RWPE2 (cell line): ENCODE measurements around the gene SLC25A30.
A peak's percentile ranks its signal among the peaks of the same experiment; 100 is the strongest.

Experiments
- ATAC-seq: fragments of 200-7000 bp; cut with Tn5 transposase; 3 replicates; pipeline ENCODE4 v1.9.1; 2021; ENCODE audit warnings: low read depth
- DNase-seq: peaks from one replicate; pipeline ENCODE4 v3.0.0-alpha.2; 2020; ENCODE audit warnings: low spot score
- H3K27ac ChIP-seq: fragments of 450-650 bp; 2 replicates; pipeline ENCODE4 v1.5.1; 2017; ENCODE audit warnings: mild to moderate bottlenecking; ENCODE audit not compliant: poor library complexity, severe bottlenecking
- H3K27me3 ChIP-seq: fragments of 250-450 bp; sonication (Bioruptor Pico); 2 replicates; pipeline ENCODE4 v1.5.1; 2021; ENCODE audit warnings: mild to moderate bottlenecking, moderate library complexity; ENCODE audit not compliant: insufficient read depth, poor library complexity, severe bottlenecking
- H3K36me3 ChIP-seq: fragments of 250-450 bp; sonication (Bioruptor Pico); 2 replicates; pipeline ENCODE4 v1.5.1; 2020; ENCODE audit warnings: low read depth, mild to moderate bottlenecking, moderate library complexity
- H3K4me1 ChIP-seq: fragments of 250-450 bp; sonication (Bioruptor Pico); 2 replicates; pipeline ENCODE4 v1.5.1; 2021; ENCODE audit warnings: mild to moderate bottlenecking, moderate library complexity; ENCODE audit not compliant: insufficient read depth, poor library complexity, severe bottlenecking
- H3K4me3 ChIP-seq: fragments of 250-450 bp; sonication (Bioruptor Pico); 2 replicates; pipeline ENCODE4 v1.5.1; 2021; ENCODE audit warnings: mild to moderate bottlenecking, moderate library complexity; ENCODE audit not compliant: severe bottlenecking
- H3K9me3 ChIP-seq: fragments of 250-450 bp; sonication (Bioruptor Pico); 2 replicates; pipeline ENCODE4 v1.5.1; 2021; ENCODE audit warnings: mild to moderate bottlenecking, moderate library complexity; ENCODE audit not compliant: severe bottlenecking
- TF ChIP-seq, protein P1 (sequence below): fragments of 450-650 bp; IDR thresholded peaks from one replicate; pipeline ENCODE4 v1.5.1; 2017; ENCODE audit warnings: mild to moderate bottlenecking, moderate library complexity; ENCODE audit not compliant: poor library complexity, severe bottlenecking

SLC25A30 gene

DNA sequence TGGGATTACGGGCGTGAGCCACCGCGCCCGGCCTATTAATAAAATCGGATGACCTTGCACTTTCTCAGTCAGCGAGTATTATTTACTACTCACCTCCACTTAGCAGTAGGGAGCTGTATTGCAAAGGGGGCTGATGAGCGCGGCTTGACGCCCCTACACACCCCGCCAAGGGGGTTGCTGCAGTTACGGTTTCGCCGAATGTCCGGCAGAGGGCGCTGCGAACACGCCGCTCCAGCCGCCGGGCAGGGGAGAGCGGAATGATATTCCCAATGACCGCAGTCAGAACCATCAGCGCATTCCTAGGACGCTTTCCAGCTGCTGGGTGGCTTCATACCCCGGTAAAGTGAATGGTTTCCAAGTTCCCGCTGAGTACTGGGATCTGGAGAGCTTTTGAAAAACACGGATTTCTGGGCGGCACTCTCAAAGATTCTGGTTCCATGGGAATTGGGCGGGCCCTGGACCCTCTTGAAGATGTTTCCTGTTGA lies 47.2 kb downstream of the SLC25A30 start:
- ATAC-seq (0 out of 3 replicates have a peak, but pooled peaks have one; percentile 5), DNase-seq (no peak)
- no peak overlapping the region for H3K27ac ChIP-seq

DNA sequence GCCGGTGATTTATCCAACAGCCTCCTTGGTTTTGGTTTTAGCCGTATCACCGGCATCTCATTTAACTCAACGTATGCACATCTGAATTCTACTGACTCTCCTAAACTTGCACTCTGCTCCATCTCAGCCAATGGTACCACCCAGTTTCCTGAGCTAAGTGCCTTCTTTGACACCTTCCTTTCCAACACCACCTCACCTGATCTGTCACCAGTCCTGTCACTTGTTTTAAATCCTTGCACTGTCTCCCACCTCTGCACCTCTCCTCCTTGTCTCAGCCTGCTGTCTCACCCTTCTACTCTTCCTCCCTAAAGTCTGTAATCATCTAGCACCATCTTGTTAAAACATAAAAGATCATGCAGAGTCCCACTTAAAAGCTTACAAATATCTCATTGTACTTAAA lies 49.1 kb downstream of the SLC25A30 start:
- H3K4me3 ChIP-seq = no peak overlapping the region
- H3K27me3 ChIP-seq = no peaks in the 10 kb centered on the region
- TF ChIP-seq, protein P1, sequence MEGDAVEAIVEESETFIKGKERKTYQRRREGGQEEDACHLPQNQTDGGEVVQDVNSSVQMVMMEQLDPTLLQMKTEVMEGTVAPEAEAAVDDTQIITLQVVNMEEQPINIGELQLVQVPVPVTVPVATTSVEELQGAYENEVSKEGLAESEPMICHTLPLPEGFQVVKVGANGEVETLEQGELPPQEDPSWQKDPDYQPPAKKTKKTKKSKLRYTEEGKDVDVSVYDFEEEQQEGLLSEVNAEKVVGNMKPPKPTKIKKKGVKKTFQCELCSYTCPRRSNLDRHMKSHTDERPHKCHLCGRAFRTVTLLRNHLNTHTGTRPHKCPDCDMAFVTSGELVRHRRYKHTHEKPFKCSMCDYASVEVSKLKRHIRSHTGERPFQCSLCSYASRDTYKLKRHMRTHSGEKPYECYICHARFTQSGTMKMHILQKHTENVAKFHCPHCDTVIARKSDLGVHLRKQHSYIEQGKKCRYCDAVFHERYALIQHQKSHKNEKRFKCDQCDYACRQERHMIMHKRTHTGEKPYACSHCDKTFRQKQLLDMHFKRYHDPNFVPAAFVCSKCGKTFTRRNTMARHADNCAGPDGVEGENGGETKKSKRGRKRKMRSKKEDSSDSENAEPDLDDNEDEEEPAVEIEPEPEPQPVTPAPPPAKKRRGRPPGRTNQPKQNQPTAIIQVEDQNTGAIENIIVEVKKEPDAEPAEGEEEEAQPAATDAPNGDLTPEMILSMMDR = no peak
- peaks cover 37% of the 10 kb centered on the region for H3K4me1 ChIP-seq
- ATAC-seq (no peak), DNase-seq (no peak)
- H3K36me3 ChIP-seq = 0 out of 2 replicates have a peak, but pooled peaks cover 10% of the 10 kb centered on the region
- peak overlapping the region; percentile 91 for H3K27ac ChIP-seq
- H3K9me3 ChIP-seq = no peaks in the 10 kb centered on the region

More for the DNA sequence above, 47.2 kb downstream of the SLC25A30 start:
- H3K4me1 ChIP-seq = peaks cover 28% of the 10 kb centered on the region
- TF ChIP-seq, protein P1 = peak; percentile 81
- no peaks in the 10 kb centered on the region for H3K27me3 ChIP-seq
- no peak overlapping the region for H3K4me3 ChIP-seq
- no peaks in the 10 kb centered on the region for H3K9me3 ChIP-seq
- 0 out of 2 replicates have a peak, but pooled peaks cover 10% of the 10 kb centered on the region for H3K36me3 ChIP-seq

DNA sequence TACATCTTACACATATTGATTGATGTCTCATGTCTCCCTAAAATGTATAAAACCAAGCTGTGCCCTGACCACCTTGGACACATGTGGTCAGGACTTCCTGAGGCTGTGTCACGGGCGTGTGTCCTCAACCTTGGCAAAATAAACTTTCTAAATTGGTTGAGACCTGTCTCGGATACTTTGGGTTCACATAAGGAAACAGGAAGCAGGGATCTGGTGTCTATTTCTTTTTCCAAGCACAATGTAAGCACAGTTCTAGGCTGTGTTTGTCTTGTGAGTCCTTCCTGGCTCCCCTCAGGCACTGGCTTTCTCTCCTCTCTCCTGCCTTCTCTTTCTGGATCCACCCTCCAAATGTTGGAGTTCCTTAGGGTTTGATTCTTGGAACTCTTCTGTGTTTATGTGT lies 49.6 kb downstream of the SLC25A30 start:
- Histone ChIP-seq H3K36me3 (0 out of 2 replicates have a peak, but pooled peaks cover 10% of the 10 kb centered on the region), H3K4me3 (no peak overlapping the region), H3K27me3 (no peaks in the 10 kb centered on the region), H3K4me1 (peaks cover 37% of the 10 kb centered on the region), H3K27ac (peak overlapping the region; percentile 91), H3K9me3 (no peaks in the 10 kb centered on the region)
- DNase-seq = peak; percentile 5
- ATAC-seq = peak; percentile 33; the same call in 1 of the 3 replicates
- TF ChIP-seq, protein P1 = no peak

DNA sequence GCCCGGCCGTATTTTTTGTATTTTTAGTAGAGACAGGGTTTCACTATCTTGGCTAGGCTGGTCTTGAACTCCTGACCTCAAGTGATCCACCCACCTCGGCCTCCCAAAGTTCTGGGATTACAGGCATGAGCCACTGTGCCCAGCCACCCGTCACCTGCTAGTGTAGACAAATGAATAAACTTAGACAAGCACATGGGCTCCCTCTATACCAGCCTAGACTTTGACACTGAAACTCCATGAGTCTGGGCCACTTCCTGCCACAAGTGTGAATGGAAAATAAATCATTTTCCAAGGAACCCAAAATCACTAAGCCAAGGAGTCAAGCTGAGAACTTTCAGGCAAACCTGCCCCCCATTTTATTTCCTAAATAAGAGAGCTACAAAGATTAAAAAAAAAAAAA lies 50.2 kb downstream of the SLC25A30 start:
- TF ChIP-seq, protein P1 = no peak
- Histone ChIP-seq H3K27ac (peak overlapping the region; percentile 91), H3K9me3 (no peaks in the 10 kb centered on the region), H3K4me3 (no peak overlapping the region), H3K4me1 (peaks cover 37% of the 10 kb centered on the region), H3K36me3 (0 out of 2 replicates have a peak, but pooled peaks cover 10% of the 10 kb centered on the region), H3K27me3 (no peaks in the 10 kb centered on the region)
- ATAC-seq (no peak), DNase-seq (no peak)

DNA sequence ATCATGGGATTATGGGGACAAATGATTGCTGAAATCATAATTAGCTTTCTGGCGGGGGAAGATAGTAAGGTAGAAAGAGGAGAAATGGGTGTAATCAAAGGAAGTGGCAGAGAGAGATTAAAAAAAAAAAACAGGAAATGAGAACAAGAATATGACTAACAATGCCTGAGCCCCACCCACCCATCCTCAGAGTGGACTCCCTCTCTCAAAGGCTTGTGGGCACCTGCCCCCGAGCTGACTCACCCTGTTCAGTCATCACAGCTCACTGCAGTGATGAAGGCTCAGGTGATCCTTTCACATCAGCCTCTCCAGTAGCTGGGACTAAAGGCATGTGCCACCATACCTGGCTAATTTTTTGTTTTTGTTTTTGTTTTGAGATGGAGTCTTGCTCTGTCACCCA lies 50.8 kb downstream of the SLC25A30 start:
- TF ChIP-seq, protein P1 = no peak
- Histone ChIP-seq H3K9me3 (no peaks in the 10 kb centered on the region), H3K4me1 (peaks cover 39% of the 10 kb centered on the region), H3K4me3 (no peak overlapping the region), H3K27ac (peak overlapping the region; percentile 91), H3K36me3 (0 out of 2 replicates have a peak, but pooled peaks cover 10% of the 10 kb centered on the region), H3K27me3 (no peaks in the 10 kb centered on the region)
- DNase-seq (peak; percentile 98), ATAC-seq (peak; percentile 98)
